ENCODE measurements around the gene FBXO22. TPM values are rescaled to one million over a fixed set of nuclear protein-coding genes. Genes with fewer than 3 reads are reported as not detected.
"Not testable (repeated sequence)": the region's sequence is repeated elsewhere in the genome, so short reads cannot be mapped to it uniquely, and the experiment has no call there.

FBXO22 gene
- polyA plus RNA-seq, 1 experiment: 68.7 TPM

- ChIA-PET POLR2A (no interaction called here), CTCF (no interaction called here)
- H3K4me3 ChIP-seq (ENCODE audit: low read depth, low read length): no peak overlapping the region
- TF ChIP-seq CTCF (IDR thresholded peaks at IDR 0.05; ENCODE audit: low read depth, low read length): no peak
- peak; percentile 77 for DNase-seq (ENCODE audit: low read depth, low spot score)
- H3K27me3 ChIP-seq (ENCODE audit: control insufficient read depth, insufficient read depth, low read length): no peaks in the 10 kb centered on the region
- no peaks in the 10 kb centered on the region for H3K9me3 ChIP-seq (ENCODE audit: control insufficient read depth, insufficient read depth, low read length)
- peak overlapping the region; percentile 83 for H3K27ac ChIP-seq (ENCODE audit: low read depth, low read length)
Measured at GRCh38 chr15:75891895-75892294, 11.8 kb upstream of the FBXO22 start.

GRCh38 chr15:75895731-75896130, 7.9 kb upstream of the FBXO22 start:
- Histone ChIP-seq H3K27me3 (ENCODE audit: control insufficient read depth, insufficient read depth, low read length) (no peaks in the 10 kb centered on the region), H3K4me3 (ENCODE audit: low read depth, low read length) (no peak overlapping the region), H3K27ac (ENCODE audit: low read depth, low read length) (no peak overlapping the region), H3K9me3 (ENCODE audit: control insufficient read depth, insufficient read depth, low read length) (no peaks in the 10 kb centered on the region)
- CTCF ChIA-PET: no interaction called here
- POLR2A ChIA-PET: no interaction called here
- TF ChIP-seq CTCF (IDR thresholded peaks at IDR 0.05; ENCODE audit: low read depth, low read length): no peak
- no peak for DNase-seq (ENCODE audit: low read depth, low spot score)

GRCh38 chr15:75900577-75900976, 3.1 kb upstream of the FBXO22 start:
- CTCF ChIA-PET: no interaction called here
- TF ChIP-seq CTCF (IDR thresholded peaks at IDR 0.05; ENCODE audit: low read depth, low read length): no peak
- Histone ChIP-seq H3K4me3 (ENCODE audit: low read depth, low read length) (no peak overlapping the region), H3K9me3 (ENCODE audit: control insufficient read depth, insufficient read depth, low read length) (peaks cover 5% of the 10 kb centered on the region; the same call in 1 of the 2 replicates), H3K27ac (ENCODE audit: low read depth, low read length) (no peak overlapping the region), H3K27me3 (ENCODE audit: control insufficient read depth, insufficient read depth, low read length) (no peaks in the 10 kb centered on the region)
- DNase-seq (ENCODE audit: low read depth, low spot score): no peak
- POLR2A ChIA-PET: no interaction called here

GRCh38 chr15:75902129-75902557, 1.5 kb upstream of the FBXO22 start:
- ChIA-PET CTCF (no interaction called here), POLR2A (no interaction called here)
- no peak for TF ChIP-seq CTCF (IDR thresholded peaks at IDR 0.05; ENCODE audit: low read depth, low read length)

GRCh38 chr15:75905231-75905630, 1.6 kb downstream of the FBXO22 start:
- TF ChIP-seq CTCF (IDR thresholded peaks at IDR 0.05; ENCODE audit: low read depth, low read length): no peak
- POLR2A ChIA-PET: no interaction called here
- H3K4me3 ChIP-seq (ENCODE audit: low read depth, low read length): peak overlapping the region; percentile 27; the same call in 1 of the 2 replicates
- DNase-seq (ENCODE audit: low read depth, low spot score): no peak
- H3K27ac ChIP-seq (ENCODE audit: low read depth, low read length): peak overlapping the region; percentile 2
- no peaks in the 10 kb centered on the region for H3K27me3 ChIP-seq (ENCODE audit: control insufficient read depth, insufficient read depth, low read length)
- peaks cover 5% of the 10 kb centered on the region; the same call in 1 of the 2 replicates for H3K9me3 ChIP-seq (ENCODE audit: control insufficient read depth, insufficient read depth, low read length)
- CTCF ChIA-PET: no interaction called here

More at GRCh38 chr15:75902129-75902557, 1.5 kb upstream of the FBXO22 start:
- no peaks in the 10 kb centered on the region for H3K27me3 ChIP-seq (ENCODE audit: control insufficient read depth, insufficient read depth, low read length)
- no peak overlapping the region for H3K4me3 ChIP-seq (ENCODE audit: low read depth, low read length)
- H3K9me3 ChIP-seq (ENCODE audit: control insufficient read depth, insufficient read depth, low read length): peaks cover 5% of the 10 kb centered on the region; the same call in 1 of the 2 replicates
- no peak overlapping the region for H3K27ac ChIP-seq (ENCODE audit: low read depth, low read length)
- no peak for DNase-seq (ENCODE audit: low read depth, low spot score)

- H3K27ac ChIP-seq (ENCODE audit: low read depth, low read length); H3K27me3 ChIP-seq (ENCODE audit: control insufficient read depth, insufficient read depth, low read length); POLR2A ChIA-PET; H3K4me3 ChIP-seq (ENCODE audit: low read depth, low read length); CTCF ChIA-PET; H3K9me3 ChIP-seq (ENCODE audit: control insufficient read depth, insufficient read depth, low read length); DNase-seq (ENCODE audit: low read depth, low spot score): not testable (repeated sequence)
Measured at GRCh38 chr15:75910355-75910754, 6.7 kb downstream of the FBXO22 start.

Data from AG04450 (cell line).